Nephron (organoid): ENCODE data around the gene ALPG.
A peak's percentile ranks its signal among the peaks of the same experiment; 100 is the strongest.
"Not testable (repeated sequence)": the region's sequence is repeated elsewhere in the genome, so short reads cannot be mapped to it uniquely, and the experiment has no call there.

Experiments
- H3K27ac Mint-ChIP-seq, 3 experiments: 2 replicates each; pipeline ENCODE4 v1.8.0; 2020; ENCODE audit warnings: mixed read lengths in 3 of 3, mild to moderate bottlenecking in 2 of 3, moderate library complexity in 1 of 3
- H3K27me3 Mint-ChIP-seq: 2 replicates; pipeline ENCODE4 v1.8.0; 2021; ENCODE audit warnings: low read depth, mild to moderate bottlenecking, moderate library complexity, mixed read lengths
- H3K36me3 Mint-ChIP-seq: 2 replicates; pipeline ENCODE4 v1.8.0; 2020; ENCODE audit warnings: low read depth, mixed read lengths
- H3K4me1 Mint-ChIP-seq: 2 replicates; pipeline ENCODE4 v1.8.0; 2020; ENCODE audit warnings: mixed read lengths
- H3K4me3 Mint-ChIP-seq, 3 experiments: 2 replicates each; pipeline ENCODE4 v1.8.0; 2020; ENCODE audit warnings: mild to moderate bottlenecking in 3 of 3, mixed read lengths in 3 of 3, moderate library complexity in 2 of 3
- H3K9me3 Mint-ChIP-seq: 2 replicates; pipeline ENCODE4 v1.8.0; 2020; ENCODE audit warnings: mixed read lengths
- TF ChIP-seq, protein P1 (sequence below), 3 experiments: fragments of 200-600 bp; sonication (generic); IDR thresholded peaks; one replicate each; pipeline ENCODE4 v1.5.0; 2021; ENCODE audit warnings: antibody characterized with exemption in 3 of 3; ENCODE audit not compliant: unreplicated experiment in 3 of 3

Gene ALPG

DNA sequence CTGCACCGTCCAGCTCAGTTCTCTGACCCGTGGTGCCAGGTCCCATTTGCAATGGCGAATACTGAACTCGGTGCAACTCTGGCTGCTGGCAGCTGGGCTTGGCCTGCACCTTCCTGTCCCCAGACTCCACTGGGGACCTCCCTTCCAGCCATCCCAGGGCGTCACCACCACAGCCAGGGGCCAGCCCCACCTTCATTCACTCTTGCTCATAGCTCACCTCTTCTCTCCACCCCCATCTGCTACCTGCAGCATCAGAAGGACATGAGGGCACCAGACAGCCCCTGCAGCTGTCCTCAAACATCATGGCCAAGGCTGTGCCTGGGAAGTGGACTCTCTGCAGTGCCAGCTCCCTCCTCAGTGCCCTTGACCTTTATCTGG lies 33.1 kb downstream of the ALPG start:
- TF ChIP-seq, protein P1, sequence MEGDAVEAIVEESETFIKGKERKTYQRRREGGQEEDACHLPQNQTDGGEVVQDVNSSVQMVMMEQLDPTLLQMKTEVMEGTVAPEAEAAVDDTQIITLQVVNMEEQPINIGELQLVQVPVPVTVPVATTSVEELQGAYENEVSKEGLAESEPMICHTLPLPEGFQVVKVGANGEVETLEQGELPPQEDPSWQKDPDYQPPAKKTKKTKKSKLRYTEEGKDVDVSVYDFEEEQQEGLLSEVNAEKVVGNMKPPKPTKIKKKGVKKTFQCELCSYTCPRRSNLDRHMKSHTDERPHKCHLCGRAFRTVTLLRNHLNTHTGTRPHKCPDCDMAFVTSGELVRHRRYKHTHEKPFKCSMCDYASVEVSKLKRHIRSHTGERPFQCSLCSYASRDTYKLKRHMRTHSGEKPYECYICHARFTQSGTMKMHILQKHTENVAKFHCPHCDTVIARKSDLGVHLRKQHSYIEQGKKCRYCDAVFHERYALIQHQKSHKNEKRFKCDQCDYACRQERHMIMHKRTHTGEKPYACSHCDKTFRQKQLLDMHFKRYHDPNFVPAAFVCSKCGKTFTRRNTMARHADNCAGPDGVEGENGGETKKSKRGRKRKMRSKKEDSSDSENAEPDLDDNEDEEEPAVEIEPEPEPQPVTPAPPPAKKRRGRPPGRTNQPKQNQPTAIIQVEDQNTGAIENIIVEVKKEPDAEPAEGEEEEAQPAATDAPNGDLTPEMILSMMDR (IDR thresholded peaks at IDR 0.05; ENCODE audit: unreplicated experiment in 3 of 3): peak; percentile 31 to 36 (median 34)
- Mint-ChIP-seq H3K9me3 (no peaks in the 10 kb centered on the region), H3K4me3 (no peak overlapping the region), H3K36me3 (no peaks in the 10 kb centered on the region), H3K27me3 (peaks cover 39% of the 10 kb centered on the region), H3K27ac (no peak overlapping the region), H3K4me1 (no peaks in the 10 kb centered on the region)

GRCh38 chr2:232440220-232441018 lies 33.8 kb downstream of the ALPG start:
- not testable (repeated sequence) for H3K36me3 Mint-ChIP-seq, H3K27ac Mint-ChIP-seq, H3K4me1 Mint-ChIP-seq, H3K4me3 Mint-ChIP-seq, H3K9me3 Mint-ChIP-seq
- H3K27me3 Mint-ChIP-seq: peaks cover 34% of the 10 kb centered on the region
- TF ChIP-seq, protein P1 (IDR thresholded peaks at IDR 0.05; ENCODE audit: unreplicated experiment in 3 of 3): peak; percentile 85 to 88 (median 86)

DNA sequence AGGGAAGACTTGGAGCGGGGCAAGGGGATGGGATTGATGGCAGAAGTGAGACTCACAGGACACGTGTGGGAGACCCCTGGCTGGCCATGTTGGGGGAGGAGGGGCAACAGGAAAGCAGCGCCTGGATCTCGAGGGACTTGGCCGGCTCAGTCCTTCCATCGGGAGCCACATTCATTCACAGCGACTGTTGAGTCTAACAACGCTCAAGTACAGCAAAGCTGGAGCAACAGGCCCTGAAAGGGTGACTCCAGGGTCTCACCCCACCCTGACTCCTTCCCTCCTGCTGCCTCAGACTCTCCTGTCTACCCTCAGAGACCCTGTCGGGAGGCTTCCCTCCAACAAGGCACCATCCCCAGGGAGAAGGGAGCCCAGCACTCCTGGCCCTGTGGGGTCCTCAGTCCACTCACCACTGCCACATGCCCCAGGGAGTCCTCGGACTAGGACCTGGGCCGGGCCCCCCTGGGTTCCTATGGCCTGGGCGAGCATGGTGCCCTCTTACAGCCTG lies 34.6 kb downstream of the ALPG start:
- peaks cover 27% of the 10 kb centered on the region for H3K27me3 Mint-ChIP-seq
- TF ChIP-seq, protein P1 (IDR thresholded peaks at IDR 0.05; ENCODE audit: unreplicated experiment in 3 of 3): no peak
- no peaks in the 10 kb centered on the region for H3K36me3 Mint-ChIP-seq
- no peaks in the 10 kb centered on the region for H3K4me1 Mint-ChIP-seq
- no peak overlapping the region for H3K27ac Mint-ChIP-seq
- H3K4me3 Mint-ChIP-seq: no peak overlapping the region
- no peaks in the 10 kb centered on the region for H3K9me3 Mint-ChIP-seq

DNA sequence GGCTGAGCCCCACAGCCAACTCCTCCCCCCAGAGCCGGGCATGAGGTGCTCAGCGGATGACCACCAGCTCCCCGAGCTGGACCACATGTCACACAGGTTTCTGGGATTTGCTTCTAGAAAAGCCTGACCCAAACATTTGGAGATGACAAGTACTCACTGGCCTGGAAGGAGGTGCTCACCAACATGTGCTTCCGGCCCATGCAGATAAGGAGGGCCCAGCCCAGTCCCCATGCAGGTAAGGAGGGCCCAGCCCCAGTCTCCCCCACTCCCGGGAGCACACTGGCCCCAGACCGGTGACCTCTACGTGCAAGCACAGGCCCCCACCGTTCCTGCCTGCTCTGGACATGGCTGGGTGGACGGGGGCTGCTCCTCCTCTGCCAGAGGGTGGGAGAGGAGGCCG lies 35.3 kb downstream of the ALPG start:
- peaks cover 27% of the 10 kb centered on the region for H3K27me3 Mint-ChIP-seq
- not testable (repeated sequence) for H3K4me1 Mint-ChIP-seq, H3K9me3 Mint-ChIP-seq, H3K27ac Mint-ChIP-seq, H3K36me3 Mint-ChIP-seq, H3K4me3 Mint-ChIP-seq

DNA sequence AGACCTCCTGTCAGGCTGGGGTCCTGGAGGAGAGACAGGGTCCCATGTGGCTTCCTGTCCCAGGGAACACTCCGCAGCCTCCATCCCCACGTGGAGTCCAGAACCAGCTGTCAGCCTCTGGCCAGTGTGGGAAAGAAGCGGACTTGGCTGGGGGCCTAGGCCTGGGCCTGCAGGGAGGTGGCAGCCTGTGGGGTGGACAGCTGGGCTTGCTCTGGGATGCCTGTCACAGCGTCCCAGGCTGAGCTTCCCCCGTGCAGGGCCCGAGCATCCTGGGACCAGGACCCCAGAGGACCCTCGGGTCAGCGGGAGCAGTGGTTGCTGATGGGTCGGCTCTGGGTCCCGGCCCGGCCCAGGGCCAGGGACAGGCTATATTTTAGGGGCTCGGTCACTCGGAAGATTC lies 35.8 kb downstream of the ALPG start:
- H3K27me3 Mint-ChIP-seq: peaks cover 22% of the 10 kb centered on the region
- H3K27ac Mint-ChIP-seq, H3K9me3 Mint-ChIP-seq, H3K36me3 Mint-ChIP-seq, H3K4me3 Mint-ChIP-seq, H3K4me1 Mint-ChIP-seq: not testable (repeated sequence)

GRCh38 chr2:232443047-232443446 lies 36.4 kb downstream of the ALPG start:
- H3K27me3 Mint-ChIP-seq: peaks cover 17% of the 10 kb centered on the region
- H3K4me1 Mint-ChIP-seq, H3K27ac Mint-ChIP-seq, H3K36me3 Mint-ChIP-seq, H3K4me3 Mint-ChIP-seq, H3K9me3 Mint-ChIP-seq: not testable (repeated sequence)

- H3K4me1 Mint-ChIP-seq: peaks cover 14% of the 10 kb centered on the region
- H3K27me3 Mint-ChIP-seq: peaks cover 13% of the 10 kb centered on the region
- not testable (repeated sequence) for H3K9me3 Mint-ChIP-seq, H3K36me3 Mint-ChIP-seq, H3K4me3 Mint-ChIP-seq, H3K27ac Mint-ChIP-seq
These were observed 37.2 kb downstream of the ALPG start for GRCh38 chr2:232443669-232444408.
